ENCODE measurements around the gene P2RY1.
"Not testable (repeated sequence)": the region's sequence is repeated elsewhere in the genome, so short reads cannot be mapped to it uniquely, and the experiment has no call there.

The P2RY1 gene

GRCh38 chr3:152839511-152839910 lies 4.6 kb downstream of the P2RY1 start:
- DNase-seq, result no peak

GRCh38 chr3:152841131-152841530 lies 6.2 kb downstream of the P2RY1 start:
- no peak for DNase-seq

- no peak for DNase-seq
Measured at GRCh38 chr3:152842413-152842812, 7.5 kb downstream of the P2RY1 start.

GRCh38 chr3:152843955-152844354 lies 9.0 kb downstream of the P2RY1 start:
- no peak for DNase-seq

- DNase-seq, result not testable (repeated sequence)
Measured at GRCh38 chr3:152846572-152847202, 11.8 kb downstream of the P2RY1 start.

GRCh38 chr3:152847599-152847998 lies 12.7 kb downstream of the P2RY1 start:
- not testable (repeated sequence) for DNase-seq

GRCh38 chr3:152849996-152850578 lies 15.2 kb downstream of the P2RY1 start:
- no peak for DNase-seq

- no peak for DNase-seq
Measured at GRCh38 chr3:152853196-152853595, 18.3 kb downstream of the P2RY1 start.

- DNase-seq, result no peak
Measured at GRCh38 chr3:152857082-152857481, 22.2 kb downstream of the P2RY1 start.

GRCh38 chr3:152858170-152858800 lies 23.4 kb downstream of the P2RY1 start:
- DNase-seq, result no peak

- DNase-seq, result no peak
Measured at GRCh38 chr3:152860736-152861135, 25.8 kb downstream of the P2RY1 start.

GRCh38 chr3:152865668-152866245 lies 30.8 kb downstream of the P2RY1 start:
- no peak for DNase-seq

GRCh38 chr3:152870027-152870426 lies 35.1 kb downstream of the P2RY1 start:
- no peak for DNase-seq

- not testable (repeated sequence) for DNase-seq
Measured at GRCh38 chr3:152873314-152873713, 38.4 kb downstream of the P2RY1 start.

GRCh38 chr3:152874896-152875749 lies 40.2 kb downstream of the P2RY1 start:
- DNase-seq, result no peak

- DNase-seq, result no peak
Measured at GRCh38 chr3:152879130-152879789, 44.3 kb downstream of the P2RY1 start.

GRCh38 chr3:152879790-152880174 lies 44.9 kb downstream of the P2RY1 start:
- DNase-seq, result no peak

GRCh38 chr3:152885076-152885475 lies 50.1 kb downstream of the P2RY1 start:
- DNase-seq, result no peak

Data from NCI-H446 (cell line).